Measurements from ENCODE around the gene CDK19.
"Not testable (repeated sequence)": the region's sequence is repeated elsewhere in the genome, so short reads cannot be mapped to it uniquely, and the experiment has no call there.

GRCh38 chr6:110802175-110802574 lies 13.1 kb downstream of the CDK19 start:
- TF ChIP-seq CTCF (IDR thresholded peaks at IDR 0.05); ZFX (IDR thresholded peaks at IDR 0.05; ENCODE audit: borderline replicate concordance): not testable (repeated sequence)

Data from 22Rv1 (cell line).